OCI-LY3 (cell line): Measurements from ENCODE around the gene ASAP2.

Source experiments
- H2AFZ ChIP-seq: fragments of 200-600, 300-600 bp; shearing (Covaris generic); 2 replicates; pipeline ENCODE4 v1.6.0; 2014; ENCODE audit warnings: antibody characterized with exemption, low read depth, low read length
- H3K27ac ChIP-seq: fragments of 200-600, 300-600 bp; sonication (generic); 2 replicates; pipeline ENCODE4 v1.5.1; 2014; ENCODE audit warnings: mild to moderate bottlenecking, low read length, moderate library complexity, mixed read lengths
- H3K27me3 ChIP-seq: fragments of 200-600, 300-600 bp; sonication (generic); 2 replicates; pipeline ENCODE4 v1.6.1; 2014; ENCODE audit warnings: low read depth, low read length, mixed read lengths
- H3K36me3 ChIP-seq: fragments of 200-600, 300-600 bp; sonication (generic); replicated peaks from 2 replicates; pipeline ENCODE3; 2014; ENCODE audit warnings: low read depth, low read length, mixed read lengths
- H3K4me1 ChIP-seq: fragments of 300-600, 200-600 bp; sonication (generic); 2 replicates; pipeline ENCODE4 v1.6.1; 2014; ENCODE audit warnings: low read length, mixed read lengths
- H3K4me2 ChIP-seq: fragments of 200-600, 300-600 bp; sonication (generic); 2 replicates; pipeline ENCODE4 v1.6.1; 2014; ENCODE audit warnings: low read length, mixed read lengths
- H3K4me3 ChIP-seq: fragments of 300-600, 200-600 bp; sonication (generic); 2 replicates; pipeline ENCODE4 v1.5.1; 2014; ENCODE audit warnings: antibody characterized with exemption, mild to moderate bottlenecking, low read length, moderate library complexity
- H3K79me2 ChIP-seq: fragments of 300-600, 200-600 bp; shearing (Covaris generic); 2 replicates; pipeline ENCODE4 v1.6.1; 2014; ENCODE audit warnings: mild to moderate bottlenecking, low read length, mixed read lengths
- H3K9ac ChIP-seq: fragments of 300-600, 200-600 bp; shearing (Covaris generic); 2 replicates; pipeline ENCODE4 v1.6.0; 2014; ENCODE audit warnings: mild to moderate bottlenecking, low read length, moderate library complexity
- H3K9me3 ChIP-seq: fragments of 200-600, 300-600 bp; shearing (Covaris generic); 2 replicates; pipeline ENCODE4 v1.6.1; 2014; ENCODE audit warnings: low read length, mixed read lengths; ENCODE audit not compliant: insufficient read depth
- H4K20me1 ChIP-seq: fragments of 200-600, 300-600 bp; sonication (generic); 2 replicates; pipeline ENCODE4 v1.6.1; 2016; ENCODE audit warnings: low read length, mixed read lengths; ENCODE audit not compliant: insufficient read depth
- CTCF ChIP-seq: fragments of 200-600, 300-600 bp; sonication (generic); IDR thresholded peaks from 2 replicates; pipeline ENCODE4 v1.5.1; 2014; ENCODE audit warnings: antibody characterized with exemption, low read length, low read depth
- EZH2phosphoT487 ChIP-seq: fragments of 200-600 bp; shearing (Covaris generic); IDR thresholded peaks from 2 replicates; pipeline ENCODE4 v1.6.1; 2018; ENCODE audit warnings: antibody characterized with exemption, mixed run types, low read depth

The ASAP2 gene

GRCh38 chr2:9373047-9373446 lies 166.4 kb downstream of the ASAP2 start:
- Histone ChIP-seq H2AFZ (no peak overlapping the region), H4K20me1 (no peaks in the 10 kb centered on the region), H3K36me3 (no peaks in the 10 kb centered on the region), H3K27me3 (peaks cover 20% of the 10 kb centered on the region), H3K4me1 (no peaks in the 10 kb centered on the region), H3K27ac (no peak overlapping the region), H3K4me2 (no peak overlapping the region), H3K4me3 (no peak overlapping the region), H3K79me2 (no peaks in the 10 kb centered on the region), H3K9me3 (no peaks in the 10 kb centered on the region), H3K9ac (no peak overlapping the region)
- TF ChIP-seq EZH2phosphoT487 (no peak), CTCF (no peak)

- Histone ChIP-seq H3K79me2 (no peaks in the 10 kb centered on the region), H3K4me1 (no peaks in the 10 kb centered on the region), H3K4me3 (no peak overlapping the region), H4K20me1 (no peaks in the 10 kb centered on the region), H3K4me2 (no peak overlapping the region), H3K36me3 (no peaks in the 10 kb centered on the region), H3K27ac (no peak overlapping the region), H3K9me3 (no peaks in the 10 kb centered on the region), H3K27me3 (peaks cover 20% of the 10 kb centered on the region), H3K9ac (no peak overlapping the region), H2AFZ (no peak overlapping the region)
- TF ChIP-seq EZH2phosphoT487 (no peak), CTCF (no peak)
These were observed 166.9 kb downstream of the ASAP2 start for GRCh38 chr2:9373476-9373875.

GRCh38 chr2:9374071-9374730 lies 167.6 kb downstream of the ASAP2 start:
- Histone ChIP-seq H3K79me2 (no peaks in the 10 kb centered on the region), H3K9me3 (no peaks in the 10 kb centered on the region), H3K4me1 (no peaks in the 10 kb centered on the region), H3K36me3 (no peaks in the 10 kb centered on the region), H2AFZ (no peak overlapping the region), H4K20me1 (no peaks in the 10 kb centered on the region), H3K9ac (no peak overlapping the region), H3K27me3 (peaks cover 20% of the 10 kb centered on the region), H3K4me3 (no peak overlapping the region), H3K27ac (no peak overlapping the region), H3K4me2 (no peak overlapping the region)
- TF ChIP-seq CTCF (no peak), EZH2phosphoT487 (no peak)

- Histone ChIP-seq H3K4me1 (no peaks in the 10 kb centered on the region), H3K27ac (no peak overlapping the region), H3K9ac (no peak overlapping the region), H3K4me3 (no peak overlapping the region), H3K79me2 (no peaks in the 10 kb centered on the region), H3K4me2 (peak overlapping the region; percentile 4; the same call in 1 of the 2 replicates), H4K20me1 (no peaks in the 10 kb centered on the region), H3K9me3 (no peaks in the 10 kb centered on the region), H3K36me3 (no peaks in the 10 kb centered on the region), H3K27me3 (peaks cover 14% of the 10 kb centered on the region), H2AFZ (no peak overlapping the region)
- TF ChIP-seq CTCF (peak; percentile 57), EZH2phosphoT487 (no peak)
These were observed 169.3 kb downstream of the ASAP2 start for GRCh38 chr2:9375857-9376428.
